ENCODE measurements around the gene CUX1.

DNA sequence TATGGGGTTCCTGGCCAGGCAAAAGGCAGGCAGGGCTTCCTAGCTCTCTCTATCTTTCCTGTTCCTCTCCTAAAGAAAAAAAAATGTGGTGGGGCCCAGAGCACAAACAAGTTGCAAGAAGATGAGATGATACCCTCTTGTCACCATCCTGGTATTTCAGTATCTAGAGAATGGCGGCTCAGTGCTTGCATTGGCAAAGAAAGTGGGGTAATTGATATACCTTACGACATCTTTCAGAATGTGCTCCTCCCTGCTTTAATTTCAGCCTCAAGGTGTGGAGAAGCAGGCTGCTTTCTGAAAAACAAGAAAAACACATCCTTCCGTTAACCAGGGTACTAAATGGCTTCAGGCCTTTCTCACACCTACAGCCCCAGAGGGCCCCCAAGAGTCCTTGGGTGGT, 34.5 kb upstream of the CUX1 start:
- no peak for TF ChIP-seq NR1H2 (CRISPR knock-in tag; IDR thresholded peaks at IDR 0.05)
- TF ChIP-seq, protein P1, sequence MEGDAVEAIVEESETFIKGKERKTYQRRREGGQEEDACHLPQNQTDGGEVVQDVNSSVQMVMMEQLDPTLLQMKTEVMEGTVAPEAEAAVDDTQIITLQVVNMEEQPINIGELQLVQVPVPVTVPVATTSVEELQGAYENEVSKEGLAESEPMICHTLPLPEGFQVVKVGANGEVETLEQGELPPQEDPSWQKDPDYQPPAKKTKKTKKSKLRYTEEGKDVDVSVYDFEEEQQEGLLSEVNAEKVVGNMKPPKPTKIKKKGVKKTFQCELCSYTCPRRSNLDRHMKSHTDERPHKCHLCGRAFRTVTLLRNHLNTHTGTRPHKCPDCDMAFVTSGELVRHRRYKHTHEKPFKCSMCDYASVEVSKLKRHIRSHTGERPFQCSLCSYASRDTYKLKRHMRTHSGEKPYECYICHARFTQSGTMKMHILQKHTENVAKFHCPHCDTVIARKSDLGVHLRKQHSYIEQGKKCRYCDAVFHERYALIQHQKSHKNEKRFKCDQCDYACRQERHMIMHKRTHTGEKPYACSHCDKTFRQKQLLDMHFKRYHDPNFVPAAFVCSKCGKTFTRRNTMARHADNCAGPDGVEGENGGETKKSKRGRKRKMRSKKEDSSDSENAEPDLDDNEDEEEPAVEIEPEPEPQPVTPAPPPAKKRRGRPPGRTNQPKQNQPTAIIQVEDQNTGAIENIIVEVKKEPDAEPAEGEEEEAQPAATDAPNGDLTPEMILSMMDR (IDR thresholded peaks at IDR 0.05): no peak
- TF ChIP-seq CBFB (CRISPR knock-in tag; IDR thresholded peaks at IDR 0.05; ENCODE audit: low read depth): no peak
- no peak for TF ChIP-seq JUN (CRISPR knock-in tag; IDR thresholded peaks at IDR 0.05)
- TF ChIP-seq, protein P2, sequence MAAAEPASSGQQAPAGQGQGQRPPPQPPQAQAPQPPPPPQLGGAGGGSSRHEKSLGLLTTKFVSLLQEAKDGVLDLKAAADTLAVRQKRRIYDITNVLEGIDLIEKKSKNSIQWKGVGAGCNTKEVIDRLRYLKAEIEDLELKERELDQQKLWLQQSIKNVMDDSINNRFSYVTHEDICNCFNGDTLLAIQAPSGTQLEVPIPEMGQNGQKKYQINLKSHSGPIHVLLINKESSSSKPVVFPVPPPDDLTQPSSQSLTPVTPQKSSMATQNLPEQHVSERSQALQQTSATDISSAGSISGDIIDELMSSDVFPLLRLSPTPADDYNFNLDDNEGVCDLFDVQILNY (CRISPR knock-in tag; IDR thresholded peaks at IDR 0.05): no peak
- TF ChIP-seq, protein P3, sequence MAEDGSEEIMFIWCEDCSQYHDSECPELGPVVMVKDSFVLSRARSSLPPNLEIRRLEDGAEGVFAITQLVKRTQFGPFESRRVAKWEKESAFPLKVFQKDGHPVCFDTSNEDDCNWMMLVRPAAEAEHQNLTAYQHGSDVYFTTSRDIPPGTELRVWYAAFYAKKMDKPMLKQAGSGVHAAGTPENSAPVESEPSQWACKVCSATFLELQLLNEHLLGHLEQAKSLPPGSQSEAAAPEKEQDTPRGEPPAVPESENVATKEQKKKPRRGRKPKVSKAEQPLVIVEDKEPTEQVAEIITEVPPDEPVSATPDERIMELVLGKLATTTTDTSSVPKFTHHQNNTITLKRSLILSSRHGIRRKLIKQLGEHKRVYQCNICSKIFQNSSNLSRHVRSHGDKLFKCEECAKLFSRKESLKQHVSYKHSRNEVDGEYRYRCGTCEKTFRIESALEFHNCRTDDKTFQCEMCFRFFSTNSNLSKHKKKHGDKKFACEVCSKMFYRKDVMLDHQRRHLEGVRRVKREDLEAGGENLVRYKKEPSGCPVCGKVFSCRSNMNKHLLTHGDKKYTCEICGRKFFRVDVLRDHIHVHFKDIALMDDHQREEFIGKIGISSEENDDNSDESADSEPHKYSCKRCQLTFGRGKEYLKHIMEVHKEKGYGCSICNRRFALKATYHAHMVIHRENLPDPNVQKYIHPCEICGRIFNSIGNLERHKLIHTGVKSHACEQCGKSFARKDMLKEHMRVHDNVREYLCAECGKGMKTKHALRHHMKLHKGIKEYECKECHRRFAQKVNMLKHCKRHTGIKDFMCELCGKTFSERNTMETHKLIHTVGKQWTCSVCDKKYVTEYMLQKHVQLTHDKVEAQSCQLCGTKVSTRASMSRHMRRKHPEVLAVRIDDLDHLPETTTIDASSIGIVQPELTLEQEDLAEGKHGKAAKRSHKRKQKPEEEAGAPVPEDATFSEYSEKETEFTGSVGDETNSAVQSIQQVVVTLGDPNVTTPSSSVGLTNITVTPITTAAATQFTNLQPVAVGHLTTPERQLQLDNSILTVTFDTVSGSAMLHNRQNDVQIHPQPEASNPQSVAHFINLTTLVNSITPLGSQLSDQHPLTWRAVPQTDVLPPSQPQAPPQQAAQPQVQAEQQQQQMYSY (CRISPR knock-in tag; IDR thresholded peaks at IDR 0.05): no peak
- TF ChIP-seq ZNF232 (CRISPR knock-in tag; IDR thresholded peaks at IDR 0.05): no peak
- TF ChIP-seq, protein P4, sequence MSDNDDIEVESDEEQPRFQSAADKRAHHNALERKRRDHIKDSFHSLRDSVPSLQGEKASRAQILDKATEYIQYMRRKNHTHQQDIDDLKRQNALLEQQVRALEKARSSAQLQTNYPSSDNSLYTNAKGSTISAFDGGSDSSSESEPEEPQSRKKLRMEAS (CRISPR knock-in tag; IDR thresholded peaks at IDR 0.05): no peak
- TF ChIP-seq, protein P5, sequence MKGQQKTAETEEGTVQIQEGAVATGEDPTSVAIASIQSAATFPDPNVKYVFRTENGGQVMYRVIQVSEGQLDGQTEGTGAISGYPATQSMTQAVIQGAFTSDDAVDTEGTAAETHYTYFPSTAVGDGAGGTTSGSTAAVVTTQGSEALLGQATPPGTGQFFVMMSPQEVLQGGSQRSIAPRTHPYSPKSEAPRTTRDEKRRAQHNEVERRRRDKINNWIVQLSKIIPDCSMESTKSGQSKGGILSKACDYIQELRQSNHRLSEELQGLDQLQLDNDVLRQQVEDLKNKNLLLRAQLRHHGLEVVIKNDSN (CRISPR knock-in tag; IDR thresholded peaks at IDR 0.05): no peak
- no peak for TF ChIP-seq FOXJ3 (CRISPR knock-in tag; IDR thresholded peaks at IDR 0.05; ENCODE audit: borderline replicate concordance)
- no peak for TF ChIP-seq ZNF263 (CRISPR knock-in tag; IDR thresholded peaks at IDR 0.05; ENCODE audit: low read depth)
- TF ChIP-seq, protein P6, sequence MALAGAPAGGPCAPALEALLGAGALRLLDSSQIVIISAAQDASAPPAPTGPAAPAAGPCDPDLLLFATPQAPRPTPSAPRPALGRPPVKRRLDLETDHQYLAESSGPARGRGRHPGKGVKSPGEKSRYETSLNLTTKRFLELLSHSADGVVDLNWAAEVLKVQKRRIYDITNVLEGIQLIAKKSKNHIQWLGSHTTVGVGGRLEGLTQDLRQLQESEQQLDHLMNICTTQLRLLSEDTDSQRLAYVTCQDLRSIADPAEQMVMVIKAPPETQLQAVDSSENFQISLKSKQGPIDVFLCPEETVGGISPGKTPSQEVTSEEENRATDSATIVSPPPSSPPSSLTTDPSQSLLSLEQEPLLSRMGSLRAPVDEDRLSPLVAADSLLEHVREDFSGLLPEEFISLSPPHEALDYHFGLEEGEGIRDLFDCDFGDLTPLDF (CRISPR knock-in tag; IDR thresholded peaks at IDR 0.05): no peak
